Stimulated activated CD4-positive, alpha-beta T cell treated with anti-CD3 and anti-CD28 coated beads, Interleukin-12 subunit alpha, Interleukin-12 subunit beta, amount 100 ng/mL, for 48 hours (primary cell): ENCODE data around the gene MIPEP.
"Not testable (repeated sequence)": the region's sequence is repeated elsewhere in the genome, so short reads cannot be mapped to it uniquely, and the experiment has no call there.

Source experiments
- DNase-seq, 3 donors: peaks; one replicate each; pipeline ENCODE4 v3.0.0-alpha.2; 2020; ENCODE audit warnings: low read depth in 2 of 3, low spot score in 1 of 3

MIPEP gene

GRCh38 chr13:23750383-23751121 is 138.6 kb downstream of the MIPEP start:
- DNase-seq, result no peak

- no peak for DNase-seq
These were observed 139.8 kb downstream of the MIPEP start for GRCh38 chr13:23749288-23749873.

- no peak for DNase-seq
These were observed 140.8 kb downstream of the MIPEP start for GRCh38 chr13:23748109-23748990.

GRCh38 chr13:23746141-23746540 is 143.1 kb downstream of the MIPEP start:
- DNase-seq, result not testable (repeated sequence)

- DNase-seq, result no peak
These were observed 144.9 kb downstream of the MIPEP start for GRCh38 chr13:23744315-23744714.

GRCh38 chr13:23743278-23744076 is 145.7 kb downstream of the MIPEP start:
- DNase-seq, result peak in 1 of 3 donors; percentile 17

- DNase-seq, result no peak
These were observed 147.2 kb downstream of the MIPEP start for GRCh38 chr13:23741879-23742510.

- DNase-seq, result no peak
These were observed 149.2 kb downstream of the MIPEP start for GRCh38 chr13:23740002-23740401.

- no peak for DNase-seq
These were observed 149.6 kb downstream of the MIPEP start for GRCh38 chr13:23739596-23739995.

GRCh38 chr13:23736541-23736940 is 152.7 kb downstream of the MIPEP start:
- DNase-seq, result no peak

GRCh38 chr13:23735329-23735728 is 153.9 kb downstream of the MIPEP start:
- DNase-seq, result no peak

- no peak for DNase-seq
These were observed 157.5 kb downstream of the MIPEP start for GRCh38 chr13:23731709-23732108.

- no peak for DNase-seq
These were observed 158.9 kb downstream of the MIPEP start for GRCh38 chr13:23730251-23730650.

GRCh38 chr13:23729531-23729930 is 159.7 kb downstream of the MIPEP start:
- no peak for DNase-seq

- DNase-seq, result no peak
These were observed 160.4 kb downstream of the MIPEP start for GRCh38 chr13:23728807-23729206.

- no peak for DNase-seq
These were observed 163.3 kb downstream of the MIPEP start for GRCh38 chr13:23725922-23726321.

- no peak for DNase-seq
These were observed 164.8 kb downstream of the MIPEP start for GRCh38 chr13:23724196-23724970.

GRCh38 chr13:23723471-23723870 is 165.7 kb downstream of the MIPEP start:
- DNase-seq, result no peak

- no peak for DNase-seq
These were observed 166.3 kb downstream of the MIPEP start for GRCh38 chr13:23722726-23723453.
